H1 (cell line): Measurements from ENCODE around the gene OPCML. TPM values are rescaled to one million over a fixed set of nuclear protein-coding genes. Genes with fewer than 3 reads are reported as not detected.

ENCODE experiments used
- CTCF ChIA-PET: fragments of 300-600 bp; sonication (Branson Sonifier 250); formaldehyde crosslinking; loops from one replicate; lab custom pipeline; 2021; ENCODE audit not compliant: partially characterized antibody; lab: Charles Lee
- POLR2A ChIA-PET: fragments of 300-600 bp; sonication (Branson Sonifier 250); formaldehyde crosslinking; loops from one replicate; lab custom pipeline; 2021; ENCODE audit warnings: inconsistent platforms; ENCODE audit not compliant: partially characterized antibody; lab: Charles Lee
- DNase-seq, 2 experiments: peaks; one replicate each; pipeline versions ENCODE4 v3.0.0 to v3.0.0-alpha.2; 2010 to 2022; ENCODE audit warnings: low spot score in 2 of 2, low read depth in 1 of 2, mixed read lengths in 1 of 2
- FAIRE-seq: peaks from 2 replicates; lab custom pipeline; 2011; peaks lifted over from hg19 to GRCh38; lab: Jason Lieb, UNC
- H2AFZ ChIP-seq: 2 replicates; pipeline ENCODE4 v1.8.1; 2012; ENCODE audit warnings: low read length, inconsistent platforms
- H2AK5ac ChIP-seq: 2 replicates; pipeline ENCODE4 v1.6.1; 2013; ENCODE audit warnings: low read depth, low read length
- H2BK120ac ChIP-seq: replicated peaks from 2 replicates; pipeline ENCODE3; 2013; ENCODE audit warnings: low read depth, low read length, inconsistent platforms
- H2BK12ac ChIP-seq: 2 replicates; pipeline ENCODE4 v1.6.1; 2013; ENCODE audit warnings: low read depth, low read length
- H2BK15ac ChIP-seq: 2 replicates; pipeline ENCODE4 v1.6.1; 2013; ENCODE audit warnings: low read length
- H2BK20ac ChIP-seq: 2 replicates; pipeline ENCODE4 v1.6.1; 2013; ENCODE audit warnings: low read length
- H2BK5ac ChIP-seq: 2 replicates; pipeline ENCODE4 v1.6.1; 2013; ENCODE audit warnings: low read depth, low read length
- H3K14ac ChIP-seq: 2 replicates; pipeline ENCODE4 v1.6.1; 2013; ENCODE audit warnings: inconsistent platforms; ENCODE audit not compliant: insufficient read length
- H3K18ac ChIP-seq: 2 replicates; pipeline ENCODE4 v1.6.1; 2013; ENCODE audit warnings: low read length; ENCODE audit errors: extremely low read depth
- H3K23ac ChIP-seq: 2 replicates; pipeline ENCODE4 v1.6.1; 2013; ENCODE audit warnings: inconsistent platforms; ENCODE audit not compliant: insufficient read length
- H3K23me2 ChIP-seq: 2 replicates; pipeline ENCODE4 v1.6.1; 2013; ENCODE audit warnings: low read depth, low read length
- H3K27ac ChIP-seq: 2 replicates; pipeline ENCODE4 v1.6.1; 2011; ENCODE audit warnings: low read depth, low read length, inconsistent platforms
- H3K27me3 ChIP-seq, 4 experiments: replicated peaks in 1 of 4; 1 replicate in 1 of 4; 2 replicates in 3 of 4; pipeline versions ENCODE4 v1.6.1 to v1.8.1; 2011 to 2013; ENCODE audit warnings: low read length in 3 of 4, mild to moderate bottlenecking in 3 of 4, inconsistent platforms in 2 of 4, mixed read lengths in 2 of 4, moderate library complexity in 1 of 4; ENCODE audit not compliant: control insufficient read depth in 3 of 4, insufficient read depth in 3 of 4; ENCODE audit errors: extremely low read depth in 1 of 4
- H3K36me3 ChIP-seq, 4 experiments: 2 replicates each; pipeline versions ENCODE4 v1.6.1 to v1.8.1; 2011 to 2013; ENCODE audit warnings: mild to moderate bottlenecking in 4 of 4, low read length in 3 of 4, moderate library complexity in 2 of 4, control low read depth in 1 of 4, inconsistent platforms in 1 of 4; ENCODE audit not compliant: insufficient read depth in 4 of 4, control insufficient read depth in 2 of 4
- H3K4ac ChIP-seq: replicated peaks from 2 replicates; pipeline ENCODE3; 2013; ENCODE audit warnings: low read length, low read depth, mixed read lengths, inconsistent platforms; ENCODE audit not compliant: insufficient read length
- H3K4me1 ChIP-seq, 4 experiments: replicated peaks in 1 of 4; 1 replicate in 1 of 4; 2 replicates in 3 of 4; pipeline versions ENCODE4 v1.6.1 to v1.8.1; 2011 to 2013; ENCODE audit warnings: low read length in 3 of 4, inconsistent platforms in 2 of 4, mixed read lengths in 1 of 4; ENCODE audit not compliant: insufficient read depth in 4 of 4, control insufficient read depth in 3 of 4
- H3K4me2 ChIP-seq, 2 experiments: 2 replicates each; pipeline versions ENCODE4 v1.6.1 to v1.8.1; 2011 to 2013; ENCODE audit warnings: low read depth in 2 of 2, low read length in 2 of 2, control low read depth in 1 of 2, inconsistent platforms in 1 of 2, mild to moderate bottlenecking in 1 of 2; ENCODE audit not compliant: insufficient read depth in 1 of 2
- H3K4me3 ChIP-seq, 4 experiments: fragments of 200-600, 300-600 bp in 1 of 4; sonication (generic), shearing (Covaris generic), sonication (Bioruptor Twin) in 1 of 4; 2 replicates each; pipeline versions ENCODE4 v1.5.1 to v1.8.1; 2011 to 2016; ENCODE audit warnings: low read length in 4 of 4, low read depth in 3 of 4, control low read depth in 2 of 4, inconsistent platforms in 2 of 4, mild to moderate bottlenecking in 2 of 4, mixed read lengths in 1 of 4, moderate library complexity in 1 of 4; ENCODE audit not compliant: insufficient read depth in 2 of 4; ENCODE audit errors: extremely low read depth in 1 of 4
- H3K56ac ChIP-seq: replicated peaks from 2 replicates; pipeline ENCODE3; 2013; ENCODE audit warnings: low read depth, mild to moderate bottlenecking, mixed read lengths, low read length, inconsistent platforms; ENCODE audit not compliant: insufficient read length
- H3K79me1 ChIP-seq: 2 replicates; pipeline ENCODE4 v1.6.1; 2013; ENCODE audit warnings: low read depth, low read length, control low read depth
- H3K79me2 ChIP-seq, 2 experiments: 2 replicates each; pipeline versions ENCODE4 v1.6.1 to v1.8.1; 2012 to 2013; ENCODE audit warnings: low read length in 2 of 2, mild to moderate bottlenecking in 2 of 2, inconsistent platforms in 1 of 2; ENCODE audit not compliant: insufficient read depth in 2 of 2, control insufficient read depth in 1 of 2
- H3K9ac ChIP-seq, 4 experiments: replicated peaks in 1 of 4; 1 replicate in 1 of 4; 2 replicates in 3 of 4; pipeline versions ENCODE4 v1.6.1 to v1.8.1; 2011 to 2013; ENCODE audit warnings: low read depth in 3 of 4, low read length in 3 of 4, control low read depth in 2 of 4, mild to moderate bottlenecking in 2 of 4, moderate library complexity in 2 of 4, inconsistent platforms in 1 of 4; ENCODE audit errors: extremely low read depth in 1 of 4
- H3K9me3 ChIP-seq, 2 experiments: 2 replicates each; pipeline versions ENCODE4 v1.6.1 to v1.8.1; 2012 to 2013; ENCODE audit warnings: mild to moderate bottlenecking in 2 of 2, moderate library complexity in 2 of 2, control low read depth in 1 of 2, inconsistent platforms in 1 of 2, low read depth in 1 of 2, low read length in 1 of 2, mixed read lengths in 1 of 2; ENCODE audit not compliant: insufficient read depth in 2 of 2
- H4K20me1 ChIP-seq, 2 experiments: replicated peaks in 1 of 2; 2 replicates each; pipeline versions ENCODE3 to v1.8.1; 2011 to 2013; ENCODE audit warnings: inconsistent platforms in 2 of 2, low read length in 2 of 2, mild to moderate bottlenecking in 1 of 2; ENCODE audit not compliant: insufficient read depth in 2 of 2, control insufficient read depth in 1 of 2
- H4K5ac ChIP-seq: 2 replicates; pipeline ENCODE4 v1.6.1; 2013; ENCODE audit warnings: low read length, low read depth, mixed read lengths, inconsistent platforms; ENCODE audit not compliant: insufficient read length
- H4K8ac ChIP-seq: 2 replicates; pipeline ENCODE4 v1.8.0; 2013; ENCODE audit warnings: mild to moderate bottlenecking, moderate library complexity, low read length, inconsistent platforms; ENCODE audit not compliant: insufficient read depth; ENCODE audit errors: extremely low read depth
- H4K91ac ChIP-seq: replicated peaks from 2 replicates; pipeline ENCODE3; 2013; ENCODE audit warnings: low read length, mixed read lengths, inconsistent platforms; ENCODE audit not compliant: insufficient read length
- CBX8 ChIP-seq: fragments of 300-800, 300-1000 bp; sonication (generic); IDR thresholded peaks from 2 replicates; pipeline ENCODE4 v1.7.1; 2016; ENCODE audit warnings: low read depth, low read length, borderline replicate concordance
- EGR1 ChIP-seq: IDR thresholded peaks from 2 replicates; pipeline ENCODE4 v1.6.1; 2011; ENCODE audit warnings: low read depth, low read length, borderline replicate concordance
- FOSL1 ChIP-seq: IDR thresholded peaks from 2 replicates; pipeline ENCODE4 v1.6.1; 2011; ENCODE audit warnings: mild to moderate bottlenecking, low read depth, low read length, moderate library complexity; ENCODE audit not compliant: insufficient read depth
- HDAC2 ChIP-seq, 2 experiments: fragments of 300-600 bp in 1 of 2; sonication (generic) in 1 of 2; IDR thresholded peaks; 2 replicates each; pipeline ENCODE4 v1.6.1; 2011 to 2012; ENCODE audit warnings: low read depth in 2 of 2, low read length in 2 of 2, mild to moderate bottlenecking in 2 of 2, moderate library complexity in 2 of 2, borderline replicate concordance in 1 of 2, inconsistent platforms in 1 of 2
- POU5F1 ChIP-seq: IDR thresholded peaks from 2 replicates; pipeline ENCODE4 v1.6.1; 2011; ENCODE audit warnings: low read depth, mild to moderate bottlenecking, low read length, moderate library complexity
- RBBP5 ChIP-seq: IDR thresholded peaks from 2 replicates; pipeline ENCODE4 v1.7.1; 2012; ENCODE audit warnings: low read depth, mild to moderate bottlenecking, inconsistent platforms, low read length, moderate library complexity, borderline replicate concordance
- SP4 ChIP-seq: IDR thresholded peaks from 2 replicates; pipeline ENCODE4 v1.6.1; 2012; ENCODE audit warnings: low read length, inconsistent platforms
- SRF ChIP-seq: IDR thresholded peaks from 2 replicates; pipeline ENCODE4 v1.6.1; 2011; ENCODE audit warnings: mild to moderate bottlenecking, low read depth, low read length, moderate library complexity
- TBP ChIP-seq: IDR thresholded peaks from 2 replicates; pipeline ENCODE4 v1.6.1; 2011; ENCODE audit warnings: low read depth, low read length, improper control_type of control experiment
- TEAD4 ChIP-seq: IDR thresholded peaks from 2 replicates; pipeline ENCODE4 v1.6.1; 2012; ENCODE audit warnings: low read depth, low read length, inconsistent platforms, mixed read lengths
- WGBS, 2 experiments: shearing (Covaris generic) in 1 of 2; methylation state at CpG; one replicate each; pipeline versions ENCODE4 v1.1.6 to v1.1.7; 2013 to 2015; ENCODE audit warnings: low lambda C conversion rate in 2 of 2, mixed read lengths in 2 of 2, inconsistent platforms in 1 of 2, low coverage in 1 of 2, missing lambda C conversion rate in 1 of 2; ENCODE audit not compliant: insufficient replicate concordance in 2 of 2, insufficient coverage in 1 of 2, insufficient read length in 1 of 2; ENCODE audit errors: extremely low coverage in 1 of 2, missing lambda C conversion rate in 1 of 2; 5-methylcytosine and 5-hydroxymethylcytosine counted together
- polyA plus RNA-seq, 7 experiments: library from polyadenylated mRNA; depleted of rRNA in 3 of 7; stranded (reverse) in 5 of 7; unstranded in 2 of 7; fragments of >200 nt in 5 of 7; fragments of 200-250 nt in 2 of 7; gene quantifications; 1 replicate in 5 of 7; 2 replicates in 1 of 7; 4 replicates in 1 of 7; pipeline versions ENCODE4 v1.2.1 to v1.2.3, GENCODE V29; 2011 to 2013; ENCODE audit warnings: missing spikeins in 2 of 7, mixed read lengths in 2 of 7
- total RNA-seq: library from RNA; stranded (reverse); fragmentation: NEBNext Ultra II Directional; extraction: Animal tissue kit (Norgen Biotek cat#: 25700); gene quantifications from 2 replicates; pipeline ENCODE4 v1.2.1, GENCODE V29; 2021
- TF ChIP-seq, protein P1 (sequence below): IDR thresholded peaks from 2 replicates; pipeline ENCODE4 v1.6.1; 2012; ENCODE audit warnings: inconsistent platforms
- TF ChIP-seq, protein P2 (sequence below): IDR thresholded peaks from 2 replicates; pipeline ENCODE4 v1.6.1; 2012; ENCODE audit warnings: inconsistent platforms

OPCML gene
- total and polyA plus RNA-seq, 2 of the 8 experiments (the other 6 are each of a cell fraction or from before 2014, with no cell fraction given): 2.3 to 3.1 TPM

GRCh38 chr11:133559382-133559781 lies 27.1 kb upstream of the OPCML start:
- H2BK20ac ChIP-seq: no peak overlapping the region
- H3K36me3 ChIP-seq: no peaks in the 10 kb centered on the region
- H4K20me1 ChIP-seq: no peaks in the 10 kb centered on the region
- H3K79me2 ChIP-seq: no peaks in the 10 kb centered on the region
- H3K4me3 ChIP-seq: no peak overlapping the region
- no peaks in the 10 kb centered on the region for H3K79me1 ChIP-seq
- H3K9me3 ChIP-seq: no peaks in the 10 kb centered on the region
- CTCF ChIA-PET: no interaction called here
- no peak overlapping the region for H2AFZ ChIP-seq
- TF ChIP-seq CBX8 (no peak), TEAD4 (no peak), HDAC2 (IDR thresholded peaks at IDR 0.05; ENCODE audit: borderline replicate concordance in 1 of 2, low read depth in 2 of 2, low read length in 2 of 2) (no peak), FOSL1 (no peak), SP4 (no peak), EGR1 (no peak), TBP (no peak), SRF (no peak), POU5F1 (no peak), RBBP5 (no peak)
- TF ChIP-seq, protein P1, sequence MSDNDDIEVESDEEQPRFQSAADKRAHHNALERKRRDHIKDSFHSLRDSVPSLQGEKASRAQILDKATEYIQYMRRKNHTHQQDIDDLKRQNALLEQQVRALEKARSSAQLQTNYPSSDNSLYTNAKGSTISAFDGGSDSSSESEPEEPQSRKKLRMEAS: no peak
- TF ChIP-seq, protein P2, sequence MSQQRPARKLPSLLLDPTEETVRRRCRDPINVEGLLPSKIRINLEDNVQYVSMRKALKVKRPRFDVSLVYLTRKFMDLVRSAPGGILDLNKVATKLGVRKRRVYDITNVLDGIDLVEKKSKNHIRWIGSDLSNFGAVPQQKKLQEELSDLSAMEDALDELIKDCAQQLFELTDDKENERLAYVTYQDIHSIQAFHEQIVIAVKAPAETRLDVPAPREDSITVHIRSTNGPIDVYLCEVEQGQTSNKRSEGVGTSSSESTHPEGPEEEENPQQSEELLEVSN: no peak
- TF ChIP-seq, all 59 proteins: peak for 0
- POLR2A ChIA-PET: no interaction called here
- H4K91ac ChIP-seq: no peak overlapping the region
- no peak overlapping the region for H3K23ac ChIP-seq
- H2BK15ac ChIP-seq: no peak overlapping the region
- no peak overlapping the region for H3K4ac ChIP-seq
- no peaks in the 10 kb centered on the region for H3K27me3 ChIP-seq
- H3K56ac ChIP-seq: no peak overlapping the region
- H2BK12ac ChIP-seq: no peak overlapping the region
- H3K4me1 ChIP-seq: peaks cover 0 to 3% (median 0%) of the 10 kb centered on the region in 4 experiments; a peak in 2 of 7 replicates
- H3K27ac ChIP-seq: no peak overlapping the region
- H3K18ac ChIP-seq: no peak overlapping the region
- no peak overlapping the region for H4K5ac ChIP-seq
- 78% methylated on average over 6 of the region's 6 CpGs; no CpG with 5 or more reads in 1 of the 2 experiments for WGBS, 2 experiments
- no peak overlapping the region for H2BK120ac ChIP-seq
- FAIRE-seq (no peak), DNase-seq (no peak)
- no peak overlapping the region for H3K14ac ChIP-seq
- H3K4me2 ChIP-seq: no peak overlapping the region
- H4K8ac ChIP-seq: no peak overlapping the region
- no peaks in the 10 kb centered on the region for H3K23me2 ChIP-seq
- no peak overlapping the region for H3K9ac ChIP-seq
- H2BK5ac ChIP-seq: no peak overlapping the region
- no peak overlapping the region for H2AK5ac ChIP-seq
